Fibroblast of skin of left quadriceps (primary cell): ENCODE measurements around the gene RCL1.

Source experiments
- DNase-seq, 2 experiments: peaks; one replicate each; pipeline ENCODE4 v3.0.0-alpha.2; 2013; ENCODE audit warnings: low read depth in 2 of 2

RCL1 gene

DNA sequence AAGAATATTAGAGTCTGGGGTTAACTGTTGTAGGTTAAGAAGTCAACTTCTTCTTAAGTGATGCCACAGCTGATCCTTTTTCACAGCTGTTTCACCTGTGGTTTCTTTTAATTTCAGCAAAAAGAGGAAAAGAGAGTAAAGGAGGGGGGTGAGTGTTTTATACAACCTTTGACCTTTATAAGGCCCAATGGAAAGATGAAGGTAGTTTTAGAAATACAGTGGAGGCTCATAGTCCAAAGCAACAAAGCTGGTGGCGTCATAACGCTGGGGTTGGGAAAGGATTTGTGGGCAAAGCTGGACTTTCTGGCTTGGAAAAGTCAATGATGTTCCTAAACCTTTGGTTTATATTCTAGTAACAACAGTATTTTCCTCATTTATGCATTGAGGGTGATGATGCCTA lies 49.5 kb downstream of the RCL1 start:
- DNase-seq = no peak

DNA sequence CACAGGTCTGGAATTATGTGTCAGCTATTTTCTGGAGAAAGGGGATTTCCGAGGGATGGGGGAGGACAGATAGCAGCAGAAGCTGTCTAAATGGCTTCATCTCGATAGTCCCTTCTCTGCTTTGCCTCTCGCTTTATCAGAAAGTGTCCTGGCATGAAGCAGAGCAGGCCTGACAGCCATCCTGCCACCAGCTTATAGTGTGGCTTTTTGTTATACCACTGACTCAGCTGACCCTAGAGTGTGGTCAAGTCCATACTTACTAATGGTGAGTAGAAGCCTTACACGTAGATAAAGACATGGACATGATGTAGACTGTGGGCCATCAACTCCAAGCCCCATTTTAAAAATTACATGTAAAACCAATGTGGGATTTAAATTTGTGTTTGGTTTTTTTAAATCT lies 50.0 kb downstream of the RCL1 start:
- no peak for DNase-seq

DNA sequence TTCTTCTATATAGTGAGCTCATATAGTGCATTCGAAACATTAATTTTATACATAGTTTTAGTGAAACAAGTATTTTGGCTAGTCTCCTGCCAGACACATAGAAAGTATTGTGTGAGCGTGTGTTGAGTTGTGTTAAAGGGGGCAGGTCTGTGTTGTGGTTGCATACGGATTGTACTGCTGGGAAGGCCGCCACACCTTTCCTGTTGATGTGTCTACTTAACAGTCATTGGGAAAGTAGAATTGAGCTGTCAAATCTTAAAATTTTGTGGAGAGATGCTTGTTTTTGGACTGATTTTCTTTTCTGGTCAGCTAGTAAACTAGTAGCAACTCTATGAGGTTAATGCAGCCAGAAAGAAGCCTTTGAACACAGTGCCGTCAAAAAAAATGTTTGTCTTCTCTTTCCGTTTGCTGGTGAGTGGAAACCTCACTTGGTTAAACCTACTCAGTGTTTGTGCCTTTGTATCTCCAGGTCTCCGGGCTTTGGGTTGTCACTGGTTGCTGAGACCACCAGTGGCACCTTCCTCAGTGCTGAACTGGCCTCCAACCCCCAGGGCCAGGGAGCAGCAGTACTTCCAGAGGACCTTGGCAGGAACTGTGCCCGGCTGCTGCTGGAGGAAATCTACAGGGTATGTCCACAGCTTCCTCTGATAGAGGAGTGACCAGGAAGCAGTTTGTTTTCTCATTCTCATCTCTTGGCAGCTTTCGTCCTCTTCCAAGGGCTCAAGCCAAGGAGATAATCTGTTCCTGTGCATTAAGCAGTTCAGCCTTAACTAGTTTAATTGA lies 51.5 kb downstream of the RCL1 start:
- DNase-seq = no peak

DNA sequence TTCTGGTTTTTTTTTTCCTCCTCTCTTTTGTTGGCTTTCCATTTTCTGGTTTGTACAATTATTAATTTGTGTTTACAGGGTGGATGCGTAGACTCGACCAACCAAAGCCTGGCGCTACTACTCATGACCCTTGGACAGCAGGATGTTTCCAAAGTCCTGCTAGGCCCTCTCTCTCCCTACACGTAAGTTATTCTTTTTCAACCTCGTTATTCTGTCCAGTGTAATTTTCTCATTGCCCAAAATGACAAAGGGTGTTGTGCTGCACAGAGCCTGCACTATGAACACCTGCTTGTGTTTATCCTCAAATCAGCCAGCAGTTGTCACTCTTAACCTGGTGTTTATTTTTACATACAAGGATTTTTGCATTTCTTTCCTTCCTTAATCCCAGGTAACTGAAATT lies 56.6 kb downstream of the RCL1 start:
- no peak for DNase-seq

DNA sequence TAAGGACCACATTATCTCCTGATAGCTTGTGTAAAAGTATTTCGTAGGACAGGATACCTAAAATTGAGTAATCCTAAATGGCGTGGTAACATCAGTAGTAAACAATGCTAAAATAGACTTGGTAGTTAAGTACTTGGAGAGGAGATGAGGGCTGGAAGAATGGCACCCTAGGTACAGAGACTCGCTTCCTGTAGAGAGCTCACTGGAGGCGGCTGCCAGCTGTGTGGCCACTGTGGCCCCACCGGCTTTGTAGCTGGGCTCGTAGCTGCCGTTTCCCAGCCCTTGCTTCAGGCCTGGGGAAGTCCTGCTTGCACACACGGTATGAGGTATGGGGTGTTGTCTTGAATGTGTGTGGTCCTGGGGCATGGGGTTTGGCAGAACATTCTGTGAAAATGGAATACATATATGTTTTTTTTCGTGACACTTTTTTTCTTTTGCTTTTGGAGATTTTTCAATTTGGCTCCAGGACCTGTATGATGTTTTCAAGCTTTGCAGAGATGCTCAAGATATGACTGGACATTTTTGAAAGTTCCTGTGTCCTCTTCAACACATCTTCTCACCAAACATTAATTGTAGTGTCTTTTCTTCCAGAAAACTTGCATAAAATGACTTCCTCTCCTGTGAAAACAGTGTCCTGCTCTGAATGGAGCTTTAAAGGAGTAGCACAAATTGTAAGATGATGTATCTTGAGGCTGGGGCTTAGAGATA lies 58.0 kb downstream of the RCL1 start:
- DNase-seq = no peak

DNA sequence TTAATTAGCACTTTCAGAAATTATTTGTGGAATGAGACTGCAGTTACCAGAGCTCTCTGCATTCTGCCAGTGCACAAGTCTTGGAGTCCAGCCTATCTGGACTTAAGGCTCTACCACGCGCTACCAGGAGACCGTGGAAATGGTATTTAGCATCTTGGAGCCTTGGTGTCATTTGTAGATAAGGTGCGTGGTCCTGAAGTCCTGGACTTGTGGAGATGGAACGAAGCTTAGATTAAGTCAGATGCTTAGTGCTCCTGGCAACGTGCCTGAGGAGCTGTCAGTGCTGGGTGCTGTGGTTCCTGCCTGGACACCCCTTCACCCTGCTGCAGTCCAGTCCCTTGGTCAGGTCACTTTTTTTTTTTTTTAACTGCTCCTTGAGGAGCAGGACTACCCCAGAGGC lies 59.7 kb downstream of the RCL1 start:
- DNase-seq = no peak

DNA sequence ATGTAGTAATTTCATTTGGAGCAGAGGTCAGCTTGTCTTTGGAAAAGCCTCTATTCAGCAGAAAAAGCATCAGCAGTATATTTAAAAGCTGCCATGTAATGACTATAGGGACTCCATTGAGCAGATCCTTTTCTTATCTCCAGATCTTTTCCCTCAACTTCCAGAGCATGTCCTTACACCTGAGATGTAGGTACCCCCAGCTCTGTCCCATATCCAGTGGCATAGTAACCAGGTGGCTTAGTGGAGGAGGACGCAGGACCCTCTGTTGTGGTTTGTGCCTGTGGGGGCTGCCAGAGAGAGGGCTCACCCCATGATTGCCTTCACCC lies 61.5 kb downstream of the RCL1 start:
- no peak for DNase-seq

DNA sequence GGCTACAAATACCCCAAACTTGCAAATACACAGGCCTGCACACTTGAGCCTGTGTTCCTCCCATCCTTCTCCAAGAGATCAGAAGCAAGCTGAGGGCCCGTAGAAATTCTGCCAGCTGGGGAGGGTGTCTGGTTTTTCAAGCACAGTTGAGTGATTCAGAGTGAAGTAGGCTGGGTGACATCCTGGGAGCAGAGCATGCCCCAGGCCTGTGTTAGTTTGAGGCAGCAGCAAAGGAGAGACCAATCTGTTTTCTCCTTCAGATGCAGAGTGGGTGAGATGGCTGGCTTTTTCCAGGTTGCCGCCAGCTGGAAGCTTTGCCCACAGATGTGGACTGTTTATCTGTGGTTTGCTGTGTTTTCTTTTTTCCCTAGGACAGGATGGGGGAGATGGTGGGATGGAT lies 63.1 kb downstream of the RCL1 start:
- no peak for DNase-seq

DNA sequence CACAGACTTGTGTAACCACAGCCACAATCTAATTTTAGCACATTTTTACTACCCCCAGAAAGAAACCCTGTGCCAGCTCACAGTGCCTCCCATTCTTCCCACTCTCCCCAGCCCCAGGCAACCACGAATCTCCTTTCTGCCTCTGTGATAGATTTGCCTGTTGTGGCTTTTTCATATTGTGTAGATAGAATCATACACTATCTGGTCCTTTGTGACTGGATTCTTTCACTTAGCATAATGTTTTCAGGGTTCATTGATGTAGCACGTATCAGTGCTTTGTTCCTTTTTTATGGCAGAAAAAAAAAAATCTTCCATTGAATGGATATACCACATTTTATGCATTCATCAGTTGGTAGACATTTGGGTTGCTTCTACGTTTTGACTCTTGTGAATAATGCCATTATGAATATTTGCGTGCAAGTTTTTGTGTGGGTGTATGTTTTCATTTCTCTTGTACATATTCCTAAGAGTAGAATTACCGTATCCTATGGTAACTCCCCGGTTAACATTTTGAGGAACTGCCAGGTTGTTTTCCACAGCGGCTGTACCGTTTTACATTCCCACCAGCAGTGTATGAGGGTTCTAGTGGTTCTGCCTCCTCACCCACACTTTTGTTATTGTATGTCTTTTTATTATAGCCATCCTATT lies 64.5 kb downstream of the RCL1 start:
- no peak for DNase-seq

DNA sequence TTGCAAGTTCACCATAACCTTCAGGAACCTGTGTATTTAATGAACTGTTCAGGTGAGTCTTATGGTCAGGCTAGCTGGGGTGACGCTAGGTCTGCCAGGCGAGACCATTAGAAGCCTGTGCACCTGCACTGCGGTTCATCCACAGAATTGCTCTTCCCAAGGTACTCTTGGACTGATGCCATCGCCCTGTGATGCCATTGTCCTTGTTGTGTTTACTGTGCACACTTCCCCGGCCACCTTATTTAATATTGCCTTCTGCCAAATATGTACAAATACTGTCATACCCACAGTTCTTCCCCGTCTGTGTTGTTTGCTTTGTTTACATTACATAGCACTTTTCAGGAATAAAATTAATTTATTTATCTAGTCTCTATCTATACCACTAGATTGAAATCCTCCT lies 66.3 kb downstream of the RCL1 start:
- DNase-seq = no peak

DNA sequence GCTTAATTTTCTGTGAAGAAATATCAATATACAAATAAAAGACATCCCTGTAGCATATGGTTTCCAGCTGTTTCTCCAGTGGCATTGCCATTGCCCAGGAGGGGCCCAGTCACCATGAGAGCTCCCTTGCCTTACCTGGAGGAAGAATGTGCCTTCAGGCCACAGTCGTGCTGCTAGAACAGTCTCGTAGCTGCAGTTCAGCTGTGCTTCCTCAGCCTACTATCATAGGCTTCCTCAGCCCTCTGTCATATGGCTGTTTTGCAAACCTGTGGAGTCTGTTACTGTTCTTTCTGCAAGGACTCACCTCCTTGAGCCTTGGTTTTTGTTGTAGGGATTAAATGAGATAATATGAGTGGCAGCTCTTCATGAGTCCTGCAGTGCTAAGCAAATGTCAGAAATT lies 67.6 kb downstream of the RCL1 start:
- no peak for DNase-seq

DNA sequence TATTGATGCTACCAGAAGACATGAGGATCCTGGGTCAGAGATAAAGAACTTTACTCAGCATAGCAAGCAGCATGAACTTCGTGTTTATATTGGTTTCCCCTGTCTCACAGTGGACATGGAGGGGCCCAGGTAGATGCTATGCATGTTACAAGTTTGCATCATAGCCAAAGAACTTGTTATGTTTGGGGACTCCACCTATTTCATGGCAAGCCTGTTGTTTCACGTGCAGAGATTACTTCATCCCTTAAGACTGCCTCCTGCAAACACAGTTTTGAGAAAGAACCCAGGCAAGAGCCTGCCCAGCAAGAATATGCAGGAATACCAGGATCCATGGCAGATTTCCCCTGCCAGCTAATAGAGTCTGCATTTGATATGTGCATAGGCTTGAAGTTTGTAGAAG lies 68.4 kb downstream of the RCL1 start:
- DNase-seq = no peak

DNA sequence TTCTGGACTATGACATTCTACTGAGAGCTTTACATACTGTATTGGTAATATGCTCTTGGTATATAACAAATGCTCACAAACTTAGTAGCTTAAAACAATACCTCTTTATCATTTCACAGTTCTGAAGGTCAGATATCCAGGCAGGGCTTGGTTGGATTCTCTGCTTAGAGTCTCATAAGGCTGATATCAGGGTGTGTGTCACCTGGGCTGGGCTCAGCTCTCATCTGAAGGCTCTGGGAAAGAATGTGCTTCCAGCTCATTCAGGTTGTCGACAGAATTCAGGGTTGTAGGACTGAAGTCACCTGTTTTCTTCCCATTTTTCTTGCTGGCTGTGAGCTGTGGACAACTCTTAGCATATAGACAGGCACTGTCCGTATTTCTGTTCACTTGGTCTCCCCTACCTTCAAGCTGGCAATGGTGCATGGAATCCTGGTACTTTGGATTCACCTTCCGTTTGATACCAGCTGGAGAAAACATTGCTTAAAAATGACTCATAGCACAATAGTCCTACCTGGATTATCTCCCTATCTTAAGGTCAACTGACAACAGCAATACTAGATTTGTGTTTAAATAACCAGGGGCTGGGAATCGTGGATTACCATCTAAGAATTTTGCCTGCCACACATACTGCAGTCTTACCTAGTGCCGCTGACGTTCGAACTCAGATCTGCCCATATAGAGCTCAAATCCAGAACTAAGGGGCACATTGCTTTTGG lies 69.2 kb downstream of the RCL1 start:
- no peak for DNase-seq

DNA sequence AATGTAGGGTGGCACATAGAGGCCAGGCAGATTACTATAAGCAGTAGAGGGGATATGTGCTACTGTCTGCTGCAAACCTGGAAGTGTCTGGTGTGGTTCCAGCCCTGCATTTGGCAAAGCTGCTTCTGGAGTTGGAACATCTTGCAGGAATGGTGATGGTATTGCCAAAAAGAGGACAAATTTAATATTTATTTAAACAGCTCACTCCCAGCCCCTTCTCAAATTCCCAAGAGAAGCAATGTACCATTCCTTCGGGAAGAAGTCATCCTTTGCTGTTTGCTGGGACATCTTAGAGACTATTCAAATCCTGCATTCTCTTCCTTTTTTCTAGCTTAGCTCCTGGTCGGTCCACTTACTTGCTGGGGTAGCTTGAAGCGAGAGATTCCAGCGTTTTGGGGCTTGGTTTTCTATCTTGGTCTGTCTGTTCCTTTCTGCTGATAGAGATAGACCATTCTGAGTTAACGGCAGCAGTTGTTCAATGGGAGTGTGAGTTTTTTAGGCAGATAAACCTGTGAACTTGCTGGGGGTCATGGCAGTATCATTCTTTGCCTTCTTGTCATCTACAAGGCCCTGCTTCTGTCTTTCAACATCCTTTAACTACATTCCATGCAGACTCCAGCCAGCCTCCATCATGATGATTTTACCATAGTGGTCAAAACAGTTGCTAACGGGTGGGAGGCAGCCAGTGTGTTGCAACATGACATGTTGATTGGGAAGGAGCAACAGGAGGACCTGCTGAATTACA lies 69.9 kb downstream of the RCL1 start:
- no peak for DNase-seq

DNA sequence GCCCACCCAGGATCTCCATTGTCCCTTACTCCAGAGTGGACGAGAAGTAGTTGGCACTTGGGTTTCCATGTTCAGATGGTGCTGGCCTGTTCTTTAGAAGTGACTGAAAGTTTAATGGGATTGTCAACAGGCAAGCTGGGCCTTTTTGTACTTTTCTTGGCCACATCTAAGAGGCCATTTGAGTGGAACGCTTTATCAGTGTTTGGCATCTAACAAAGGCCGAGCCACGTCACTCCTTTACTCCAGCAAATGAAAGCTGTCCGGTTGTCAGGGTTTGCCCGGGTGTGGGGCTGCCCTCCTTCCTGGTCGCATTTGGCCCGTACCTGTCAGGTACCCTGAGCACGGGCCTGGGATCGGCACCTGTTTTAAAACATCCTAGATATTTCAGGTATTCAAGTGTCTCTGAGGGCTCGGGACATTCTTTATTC lies 71.5 kb downstream of the RCL1 start:
- DNase-seq = no peak

DNA sequence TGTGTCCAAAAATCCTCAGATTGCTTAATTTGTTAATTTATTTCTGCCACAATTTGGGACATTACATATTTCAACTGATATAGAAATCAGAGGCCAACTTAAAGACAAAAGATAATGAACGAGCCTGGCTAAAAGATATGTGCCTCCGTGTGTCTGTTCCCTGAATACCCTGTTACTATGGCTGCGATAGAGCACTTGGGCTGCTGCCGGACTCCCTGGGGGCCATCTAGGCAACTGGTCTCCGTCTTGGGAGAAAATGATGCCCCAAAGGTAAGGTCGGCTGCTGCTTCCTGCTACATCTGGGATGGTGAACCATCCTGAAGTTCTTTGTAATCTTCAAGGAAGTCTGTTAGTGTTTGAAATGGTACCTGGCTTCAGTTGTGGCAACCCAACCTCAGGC lies 72.0 kb downstream of the RCL1 start:
- no peak for DNase-seq

DNA sequence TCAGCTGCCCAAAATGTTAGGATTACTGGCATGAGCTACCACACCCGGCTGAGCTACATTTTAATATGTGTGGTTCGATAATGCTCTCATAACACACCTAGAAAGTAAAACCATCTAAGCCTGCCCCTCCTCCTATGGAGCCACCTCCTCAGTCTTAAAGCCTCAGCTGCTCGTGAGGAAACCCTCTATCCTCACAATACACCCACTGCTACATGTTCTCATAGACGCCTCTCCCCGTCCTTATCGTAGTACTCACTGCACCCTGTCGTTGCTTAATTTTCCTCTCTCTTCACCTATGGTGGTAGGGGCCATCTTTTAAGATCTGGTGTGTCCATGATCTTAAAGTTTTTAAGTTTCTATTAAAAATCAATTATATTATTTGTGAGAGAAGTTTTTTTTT lies 72.9 kb downstream of the RCL1 start:
- DNase-seq = no peak

DNA sequence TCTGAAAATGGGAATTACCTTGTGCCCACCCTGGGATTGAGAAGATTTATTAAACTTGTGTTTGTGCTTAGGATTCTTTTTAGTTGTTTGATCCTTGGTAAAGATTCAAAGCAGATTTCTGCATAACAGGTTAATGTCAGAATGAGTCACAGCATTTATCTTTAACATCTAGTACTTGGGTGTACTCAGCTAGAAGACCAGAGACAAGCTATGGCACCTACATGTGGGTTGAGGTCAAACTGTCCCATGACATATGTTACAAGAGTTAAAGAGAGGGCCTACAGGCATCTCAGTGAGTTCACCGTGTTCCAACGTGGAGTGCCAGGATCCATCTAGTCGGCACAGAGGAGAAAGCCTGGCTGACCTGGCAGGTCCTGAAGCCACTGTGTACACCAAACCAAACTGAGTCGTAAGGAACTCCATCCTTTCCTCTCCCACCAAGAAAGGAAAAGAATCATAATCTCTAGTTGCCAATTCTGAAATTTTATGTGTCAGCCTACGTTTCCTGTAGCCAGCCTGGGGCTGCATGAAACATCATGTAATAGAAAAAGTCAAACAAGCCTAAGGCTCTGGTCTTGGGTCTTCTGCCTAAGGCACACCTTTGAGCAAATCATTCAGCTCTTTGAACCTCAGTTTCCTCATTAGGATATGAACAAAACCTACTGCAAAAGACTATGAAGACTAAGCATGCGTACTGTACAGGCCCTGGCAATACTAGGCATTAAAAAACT lies 73.7 kb downstream of the RCL1 start:
- no peak for DNase-seq

DNA sequence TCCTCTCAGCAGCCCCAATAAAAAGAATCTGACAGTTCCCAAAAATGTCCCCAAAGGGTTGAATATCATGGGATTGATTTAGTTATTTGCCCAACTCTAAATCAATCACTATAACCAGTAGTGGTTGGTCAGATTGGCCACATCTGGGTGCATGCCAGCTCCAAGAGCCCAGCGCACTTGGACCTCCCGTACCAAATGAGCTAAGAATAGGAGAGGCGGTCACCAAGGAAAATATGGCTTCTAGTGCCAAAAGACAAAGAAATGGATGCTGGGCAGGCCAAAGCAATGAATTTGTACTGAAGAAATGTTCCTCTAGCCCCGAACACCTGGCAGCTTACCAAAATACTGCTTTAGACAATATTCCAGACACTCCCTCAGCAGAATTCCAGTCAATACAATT lies 80.3 kb downstream of the RCL1 start:
- DNase-seq = no peak

DNA sequence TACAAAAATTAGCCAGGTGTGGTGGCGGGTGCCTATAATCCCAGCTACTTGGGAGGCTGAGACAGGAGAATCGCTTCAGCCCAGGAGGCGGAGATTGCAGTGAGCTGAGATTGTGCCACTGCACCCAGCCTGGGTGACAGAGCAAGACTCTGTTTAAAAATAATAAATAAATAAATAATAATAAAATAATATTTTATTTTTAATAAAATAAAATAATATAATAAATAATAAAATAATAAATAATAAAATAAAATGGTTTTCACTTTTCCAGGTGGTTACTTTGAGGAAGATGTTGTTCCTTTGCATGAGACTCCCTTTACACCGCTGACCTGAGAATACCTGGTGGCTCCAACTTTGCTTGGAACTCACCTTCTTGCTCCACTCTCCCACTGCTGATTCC lies 82.8 kb downstream of the RCL1 start:
- DNase-seq = no peak

DNA sequence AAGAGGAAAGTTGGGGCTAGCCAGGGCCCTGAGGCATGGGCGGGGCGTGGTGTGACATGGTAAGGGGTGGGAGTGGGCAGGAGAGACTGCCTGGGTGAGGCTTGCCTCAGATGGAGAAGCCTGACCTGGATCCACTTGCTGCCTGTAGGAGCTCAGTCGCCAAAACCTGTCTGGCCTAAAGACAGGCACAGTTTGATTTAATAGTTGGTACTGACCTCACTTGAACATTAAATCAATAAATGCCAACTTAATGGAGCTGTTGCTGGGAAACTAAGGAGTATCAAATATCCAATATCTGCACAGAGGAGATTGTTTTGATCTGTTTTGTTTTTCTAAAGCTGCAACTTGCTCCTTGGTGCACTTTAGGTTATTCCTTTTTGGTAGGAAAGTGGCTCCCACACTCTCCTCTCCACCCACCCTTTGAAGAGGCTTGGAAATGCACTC lies 86.4 kb downstream of the RCL1 start:
- DNase-seq = no peak
